GM12878 (cell line): ENCODE measurements around the gene TBC1D19. TPM values are rescaled to one million over a fixed set of nuclear protein-coding genes. Genes with fewer than 3 reads are reported as not detected.

Experiments used
- ATAC-seq: fragments of 200-7000 bp; cut with Tn5 transposase; 3 replicates; pipeline ENCODE4 v1.9.1; 2020; ENCODE audit warnings: mild to moderate bottlenecking, moderate library complexity
- BruUV-seq: library from RNA; stranded (reverse); fragments of 400-500 nt; replicated peaks from 2 replicates; lab custom pipeline; 2021; lab: Mats Ljungman, UMichigan
- CTCF ChIA-PET: fragments of 300-600 bp; sonication (Branson Sonifier 250); formaldehyde crosslinking; extraction: SDS; loops from one replicate; lab custom pipeline; 2021; ENCODE audit warnings: inconsistent platforms; lab: Yijun Ruan, JAX
- POLR2A ChIA-PET: fragments of 350-600 bp; formaldehyde crosslinking; extraction: SDS; loops from one replicate; lab custom pipeline; 2021; ENCODE audit warnings: inconsistent platforms; lab: Charles Lee
- RAD21 ChIA-PET: fragments of 300-600 bp; sonication (Branson Sonifier 250); formaldehyde crosslinking; loops from one replicate; lab custom pipeline; 2023; ENCODE audit warnings: antibody characterized with exemption; ENCODE audit not compliant: unreplicated experiment; lab: Charles Lee
- SMC1A ChIA-PET: fragments of 300-600 bp; sonication (Branson Sonifier 250); formaldehyde crosslinking; loops from one replicate; lab custom pipeline; 2023; ENCODE audit not compliant: unreplicated experiment, uncharacterized antibody; lab: Charles Lee
- DNase-seq: peaks from one replicate; pipeline ENCODE4 v3.0.0-alpha.2; 2011; ENCODE audit warnings: low read depth, low spot score
- FAIRE-seq: peaks from 3 replicates; lab custom pipeline; 2011; peaks lifted over from hg19 to GRCh38; lab: Jason Lieb, UNC
- H2AFZ ChIP-seq: 2 replicates; pipeline ENCODE4 v1.6.0; 2011; ENCODE audit warnings: low read depth, low read length, control low read depth; ENCODE audit not compliant: control insufficient read depth
- H3K27ac ChIP-seq: 2 replicates; pipeline ENCODE4 v1.5.1; 2011; ENCODE audit warnings: control low read depth; ENCODE audit not compliant: control insufficient read depth, insufficient read depth
- H3K27me3 ChIP-seq, 2 experiments: replicated peaks in 1 of 2; 2 replicates each; pipeline versions ENCODE4 v1.6.0 to v1.6.1; 2011; ENCODE audit warnings: low read length in 1 of 2; ENCODE audit not compliant: control insufficient read depth in 2 of 2, insufficient read depth in 2 of 2
- H3K36me3 ChIP-seq, 2 experiments: 2 replicates each; pipeline ENCODE4 v1.5.1; 2011; ENCODE audit warnings: low read length in 1 of 2; ENCODE audit not compliant: control insufficient read depth in 2 of 2, insufficient read depth in 2 of 2
- H3K4me1 ChIP-seq: 2 replicates; pipeline ENCODE4 v1.6.1; 2011; ENCODE audit warnings: mild to moderate bottlenecking, low read length, moderate library complexity, mixed read lengths; ENCODE audit not compliant: control insufficient read depth, insufficient read depth
- H3K4me2 ChIP-seq: 2 replicates; pipeline ENCODE4 v1.6.0; 2011; ENCODE audit warnings: control low read depth; ENCODE audit not compliant: control insufficient read depth, insufficient read depth
- H3K4me3 ChIP-seq: fragments of 200-600 bp; sonication (generic); 2 replicates; pipeline ENCODE4 v1.5.1; 2016
- H3K79me2 ChIP-seq: 2 replicates; pipeline ENCODE4 v1.6.0; 2011; ENCODE audit warnings: low read length; ENCODE audit not compliant: control insufficient read depth, insufficient read depth
- H3K9ac ChIP-seq: 2 replicates; pipeline ENCODE4 v1.8.0; 2011; ENCODE audit warnings: low read length, control low read depth, mixed read lengths; ENCODE audit not compliant: control insufficient read depth, insufficient read depth
- H3K9me3 ChIP-seq: replicated peaks from 3 replicates; pipeline ENCODE4 v1.5.1; 2011; ENCODE audit warnings: mild to moderate bottlenecking, low read length; ENCODE audit not compliant: control insufficient read depth, insufficient read depth
- H4K20me1 ChIP-seq: 2 replicates; pipeline ENCODE4 v1.6.0; 2011; ENCODE audit not compliant: control insufficient read depth, insufficient read depth
- PAX5 ChIP-seq: IDR thresholded peaks from 2 replicates; pipeline ENCODE4 v1.6.1; 2011; ENCODE audit warnings: low read depth, low read length, borderline replicate concordance
- STAT3 ChIP-seq: IDR thresholded peaks from 2 replicates; pipeline ENCODE4 v1.6.1; 2011; ENCODE audit warnings: low read depth, low read length, improper control_type of control experiment
- WGBS: methylation state at CpG from one replicate; pipeline ENCODE4 v1.1.6; 2016; ENCODE audit warnings: low lambda C conversion rate; ENCODE audit not compliant: insufficient replicate concordance, insufficient coverage; ENCODE audit errors: missing lambda C conversion rate; 5-methylcytosine and 5-hydroxymethylcytosine counted together
- in situ Hi-C: fragments of 300-500 bp; cut with MboI; formaldehyde crosslinking; loops from 9 replicates; pipeline ENCODE4 v1.14.3; 2018; ENCODE audit warnings: mixed read lengths
- intact Hi-C: fragments of 100-400 bp; cut with micrococcal nuclease; formaldehyde crosslinking; loops from one replicate; pipeline ENCODE4 v1.14.2; 2022; ENCODE audit not compliant: unreplicated experiment
- polyA plus RNA-seq, 11 experiments: library from polyadenylated mRNA; depleted of rRNA in 4 of 11; unstranded in 6 of 11; stranded (reverse) in 5 of 11; fragments of >200 nt; fragmentation: Nextera tagmentation in 4 of 11; fragmentation: Illumina TruSeq in 1 of 11; extraction: Ambion mirVana in 4 of 11; extraction: Trizol in 1 of 11; gene quantifications; 1 replicate in 1 of 11; 2 replicates in 10 of 11; pipeline versions ENCODE4 v1.2.1 to v1.2.3, GENCODE V29; 2011 to 2016; ENCODE audit warnings: inconsistent platforms in 2 of 11, missing spikeins in 2 of 11, low read depth in 1 of 11
- total RNA-seq, 4 experiments: library from RNA; depleted of rRNA in 3 of 4; stranded (reverse); fragments of >200 nt in 3 of 4; fragmentation: Illumina TruSeq in 1 of 4; extraction: Trizol in 1 of 4; gene quantifications; 2 replicates each; pipeline versions ENCODE4 v1.2.1 to v1.2.3, GENCODE V29; 2013 to 2021
- TF ChIP-seq, protein P1 (sequence below): IDR thresholded peaks from 2 replicates; pipeline ENCODE4 v1.6.1; 2012; ENCODE audit warnings: improper control_type of control experiment, low read depth, low read length; ENCODE audit not compliant: insufficient replicate concordance
- TF ChIP-seq, protein P2 (sequence below): fragments of 150-350 bp; IDR thresholded peaks from 2 replicates; pipeline ENCODE4 v1.6.1; 2014; ENCODE audit warnings: mild to moderate bottlenecking, low read depth, low read length
- TF ChIP-seq, protein P3 (sequence below): fragments of 450-650 bp; IDR thresholded peaks from 2 replicates; pipeline ENCODE4 v1.6.1; 2017; ENCODE audit warnings: mild to moderate bottlenecking

TBC1D19 gene
- total and polyA plus RNA-seq, 10 of the 15 experiments (the other 5 are each of a cell fraction or from before 2014, with no cell fraction given): 0.29 to 3.9 (median 2.1) TPM

DNA sequence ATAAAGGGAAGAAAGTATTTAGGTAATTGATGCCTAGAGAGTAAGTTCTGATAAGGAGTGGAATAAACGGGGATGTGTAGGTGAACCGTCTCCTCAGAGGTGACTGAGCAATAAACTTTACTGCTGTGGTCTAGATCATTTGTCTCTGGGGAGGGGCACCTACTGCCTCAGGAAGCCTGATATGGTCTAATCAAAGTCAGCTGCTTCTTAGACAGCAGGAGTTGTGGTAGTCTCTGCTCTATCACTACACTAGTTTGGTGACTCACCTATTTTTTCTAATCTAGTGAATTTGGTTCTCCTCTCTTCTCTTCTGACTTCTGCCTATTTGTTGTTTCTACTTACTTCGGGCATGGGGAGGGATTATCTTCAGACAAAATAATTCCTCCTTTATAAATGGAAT is 181.6 kb downstream of the TBC1D19 start:
- no TSS peak for BruUV-seq
- no peak overlapping the region for H3K4me3 ChIP-seq
- H3K4me1 ChIP-seq: no peaks in the 10 kb centered on the region
- WGBS: 53% methylated on average over 3 of the region's 3 CpGs
- intact Hi-C loops: no loop called here
- H3K9ac ChIP-seq: no peak overlapping the region
- H3K27me3 ChIP-seq: no peaks in the 10 kb centered on the region; a peak in 1 of 4 replicates
- H2AFZ ChIP-seq: no peak overlapping the region
- H4K20me1 ChIP-seq: no peaks in the 10 kb centered on the region
- H3K36me3 ChIP-seq: no peaks in the 10 kb centered on the region
- ATAC-seq (no peak), DNase-seq (no peak), FAIRE-seq (no peak)
- ChIA-PET CTCF (no interaction called here), RAD21 (no interaction called here), SMC1A (no interaction called here), POLR2A (no interaction called here)
- H3K9me3 ChIP-seq: no peaks in the 10 kb centered on the region
- in situ Hi-C loops: no loop called here
- H3K79me2 ChIP-seq: no peaks in the 10 kb centered on the region
- TF ChIP-seq PAX5: no peak
- no peak for TF ChIP-seq STAT3
- TF ChIP-seq, protein P1, sequence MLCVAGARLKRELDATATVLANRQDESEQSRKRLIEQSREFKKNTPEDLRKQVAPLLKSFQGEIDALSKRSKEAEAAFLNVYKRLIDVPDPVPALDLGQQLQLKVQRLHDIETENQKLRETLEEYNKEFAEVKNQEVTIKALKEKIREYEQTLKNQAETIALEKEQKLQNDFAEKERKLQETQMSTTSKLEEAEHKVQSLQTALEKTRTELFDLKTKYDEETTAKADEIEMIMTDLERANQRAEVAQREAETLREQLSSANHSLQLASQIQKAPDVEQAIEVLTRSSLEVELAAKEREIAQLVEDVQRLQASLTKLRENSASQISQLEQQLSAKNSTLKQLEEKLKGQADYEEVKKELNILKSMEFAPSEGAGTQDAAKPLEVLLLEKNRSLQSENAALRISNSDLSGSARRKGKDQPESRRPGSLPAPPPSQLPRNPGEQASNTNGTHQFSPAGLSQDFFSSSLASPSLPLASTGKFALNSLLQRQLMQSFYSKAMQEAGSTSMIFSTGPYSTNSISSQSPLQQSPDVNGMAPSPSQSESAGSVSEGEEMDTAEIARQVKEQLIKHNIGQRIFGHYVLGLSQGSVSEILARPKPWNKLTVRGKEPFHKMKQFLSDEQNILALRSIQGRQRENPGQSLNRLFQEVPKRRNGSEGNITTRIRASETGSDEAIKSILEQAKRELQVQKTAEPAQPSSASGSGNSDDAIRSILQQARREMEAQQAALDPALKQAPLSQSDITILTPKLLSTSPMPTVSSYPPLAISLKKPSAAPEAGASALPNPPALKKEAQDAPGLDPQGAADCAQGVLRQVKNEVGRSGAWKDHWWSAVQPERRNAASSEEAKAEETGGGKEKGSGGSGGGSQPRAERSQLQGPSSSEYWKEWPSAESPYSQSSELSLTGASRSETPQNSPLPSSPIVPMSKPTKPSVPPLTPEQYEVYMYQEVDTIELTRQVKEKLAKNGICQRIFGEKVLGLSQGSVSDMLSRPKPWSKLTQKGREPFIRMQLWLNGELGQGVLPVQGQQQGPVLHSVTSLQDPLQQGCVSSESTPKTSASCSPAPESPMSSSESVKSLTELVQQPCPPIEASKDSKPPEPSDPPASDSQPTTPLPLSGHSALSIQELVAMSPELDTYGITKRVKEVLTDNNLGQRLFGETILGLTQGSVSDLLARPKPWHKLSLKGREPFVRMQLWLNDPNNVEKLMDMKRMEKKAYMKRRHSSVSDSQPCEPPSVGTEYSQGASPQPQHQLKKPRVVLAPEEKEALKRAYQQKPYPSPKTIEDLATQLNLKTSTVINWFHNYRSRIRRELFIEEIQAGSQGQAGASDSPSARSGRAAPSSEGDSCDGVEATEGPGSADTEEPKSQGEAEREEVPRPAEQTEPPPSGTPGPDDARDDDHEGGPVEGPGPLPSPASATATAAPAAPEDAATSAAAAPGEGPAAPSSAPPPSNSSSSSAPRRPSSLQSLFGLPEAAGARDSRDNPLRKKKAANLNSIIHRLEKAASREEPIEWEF: no peak
- TF ChIP-seq, protein P2, sequence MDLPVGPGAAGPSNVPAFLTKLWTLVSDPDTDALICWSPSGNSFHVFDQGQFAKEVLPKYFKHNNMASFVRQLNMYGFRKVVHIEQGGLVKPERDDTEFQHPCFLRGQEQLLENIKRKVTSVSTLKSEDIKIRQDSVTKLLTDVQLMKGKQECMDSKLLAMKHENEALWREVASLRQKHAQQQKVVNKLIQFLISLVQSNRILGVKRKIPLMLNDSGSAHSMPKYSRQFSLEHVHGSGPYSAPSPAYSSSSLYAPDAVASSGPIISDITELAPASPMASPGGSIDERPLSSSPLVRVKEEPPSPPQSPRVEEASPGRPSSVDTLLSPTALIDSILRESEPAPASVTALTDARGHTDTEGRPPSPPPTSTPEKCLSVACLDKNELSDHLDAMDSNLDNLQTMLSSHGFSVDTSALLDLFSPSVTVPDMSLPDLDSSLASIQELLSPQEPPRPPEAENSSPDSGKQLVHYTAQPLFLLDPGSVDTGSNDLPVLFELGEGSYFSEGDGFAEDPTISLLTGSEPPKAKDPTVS: no peak
- TF ChIP-seq, protein P3, sequence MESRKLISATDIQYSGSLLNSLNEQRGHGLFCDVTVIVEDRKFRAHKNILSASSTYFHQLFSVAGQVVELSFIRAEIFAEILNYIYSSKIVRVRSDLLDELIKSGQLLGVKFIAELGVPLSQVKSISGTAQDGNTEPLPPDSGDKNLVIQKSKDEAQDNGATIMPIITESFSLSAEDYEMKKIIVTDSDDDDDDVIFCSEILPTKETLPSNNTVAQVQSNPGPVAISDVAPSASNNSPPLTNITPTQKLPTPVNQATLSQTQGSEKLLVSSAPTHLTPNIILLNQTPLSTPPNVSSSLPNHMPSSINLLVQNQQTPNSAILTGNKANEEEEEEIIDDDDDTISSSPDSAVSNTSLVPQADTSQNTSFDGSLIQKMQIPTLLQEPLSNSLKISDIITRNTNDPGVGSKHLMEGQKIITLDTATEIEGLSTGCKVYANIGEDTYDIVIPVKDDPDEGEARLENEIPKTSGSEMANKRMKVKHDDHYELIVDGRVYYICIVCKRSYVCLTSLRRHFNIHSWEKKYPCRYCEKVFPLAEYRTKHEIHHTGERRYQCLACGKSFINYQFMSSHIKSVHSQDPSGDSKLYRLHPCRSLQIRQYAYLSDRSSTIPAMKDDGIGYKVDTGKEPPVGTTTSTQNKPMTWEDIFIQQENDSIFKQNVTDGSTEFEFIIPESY: no peak
- no peak overlapping the region for H3K4me2 ChIP-seq
- no peak overlapping the region for H3K27ac ChIP-seq
